GM13976 (cell line): ENCODE results near the gene PRKAB1.

ENCODE experiments used
- DNase-seq: peaks from one replicate; pipeline ENCODE4 v3.0.0; 2012; ENCODE audit warnings: low spot score
- in situ Hi-C: fragments of 300-500 bp; cut with MboI; formaldehyde crosslinking; loops from one replicate; pipeline ENCODE4 v1.12.0; 2022; ENCODE audit warnings: low sequenced_read_pairs, mixed read lengths, inconsistent platforms; ENCODE audit not compliant: unreplicated experiment
- TF ChIP-seq, protein P1 (sequence below): IDR thresholded peaks from 2 replicates; pipeline ENCODE4 v1.5.1; 2012; ENCODE audit warnings: borderline replicate concordance, mild to moderate bottlenecking; ENCODE audit not compliant: insufficient read depth; ENCODE audit errors: extremely low read depth, missing control alignments, control extremely low read depth

Gene PRKAB1

DNA sequence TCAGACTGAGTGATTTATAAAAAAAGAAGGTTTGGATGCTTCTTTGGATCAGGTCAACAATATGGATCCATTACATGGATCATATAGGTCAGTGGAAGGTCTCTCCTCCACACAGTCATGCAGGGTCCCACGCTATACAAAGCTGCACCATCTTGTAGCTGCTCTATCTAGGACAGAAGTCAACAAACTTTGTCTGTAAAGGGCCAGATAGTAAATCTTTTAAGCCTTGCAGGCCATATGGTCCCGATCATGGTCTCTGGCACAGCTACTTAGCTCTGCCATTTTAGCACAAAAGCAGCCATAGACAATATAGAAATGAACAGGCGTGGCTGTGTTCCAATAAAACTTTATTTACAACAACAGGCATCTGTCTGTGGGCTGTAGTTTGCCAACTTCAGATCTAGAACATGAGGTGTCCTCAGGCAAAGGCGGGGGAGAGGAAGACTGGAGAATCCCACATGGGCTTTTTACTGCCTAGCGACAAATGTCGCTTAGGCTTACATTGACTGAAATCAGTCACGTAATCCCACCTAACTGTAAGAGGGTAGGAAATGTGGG is 37.6 kb upstream of the PRKAB1 start:
- TF ChIP-seq, protein P1, sequence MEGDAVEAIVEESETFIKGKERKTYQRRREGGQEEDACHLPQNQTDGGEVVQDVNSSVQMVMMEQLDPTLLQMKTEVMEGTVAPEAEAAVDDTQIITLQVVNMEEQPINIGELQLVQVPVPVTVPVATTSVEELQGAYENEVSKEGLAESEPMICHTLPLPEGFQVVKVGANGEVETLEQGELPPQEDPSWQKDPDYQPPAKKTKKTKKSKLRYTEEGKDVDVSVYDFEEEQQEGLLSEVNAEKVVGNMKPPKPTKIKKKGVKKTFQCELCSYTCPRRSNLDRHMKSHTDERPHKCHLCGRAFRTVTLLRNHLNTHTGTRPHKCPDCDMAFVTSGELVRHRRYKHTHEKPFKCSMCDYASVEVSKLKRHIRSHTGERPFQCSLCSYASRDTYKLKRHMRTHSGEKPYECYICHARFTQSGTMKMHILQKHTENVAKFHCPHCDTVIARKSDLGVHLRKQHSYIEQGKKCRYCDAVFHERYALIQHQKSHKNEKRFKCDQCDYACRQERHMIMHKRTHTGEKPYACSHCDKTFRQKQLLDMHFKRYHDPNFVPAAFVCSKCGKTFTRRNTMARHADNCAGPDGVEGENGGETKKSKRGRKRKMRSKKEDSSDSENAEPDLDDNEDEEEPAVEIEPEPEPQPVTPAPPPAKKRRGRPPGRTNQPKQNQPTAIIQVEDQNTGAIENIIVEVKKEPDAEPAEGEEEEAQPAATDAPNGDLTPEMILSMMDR, result no peak
- in situ Hi-C loops, result no loop called here
- DNase-seq, result no peak

DNA sequence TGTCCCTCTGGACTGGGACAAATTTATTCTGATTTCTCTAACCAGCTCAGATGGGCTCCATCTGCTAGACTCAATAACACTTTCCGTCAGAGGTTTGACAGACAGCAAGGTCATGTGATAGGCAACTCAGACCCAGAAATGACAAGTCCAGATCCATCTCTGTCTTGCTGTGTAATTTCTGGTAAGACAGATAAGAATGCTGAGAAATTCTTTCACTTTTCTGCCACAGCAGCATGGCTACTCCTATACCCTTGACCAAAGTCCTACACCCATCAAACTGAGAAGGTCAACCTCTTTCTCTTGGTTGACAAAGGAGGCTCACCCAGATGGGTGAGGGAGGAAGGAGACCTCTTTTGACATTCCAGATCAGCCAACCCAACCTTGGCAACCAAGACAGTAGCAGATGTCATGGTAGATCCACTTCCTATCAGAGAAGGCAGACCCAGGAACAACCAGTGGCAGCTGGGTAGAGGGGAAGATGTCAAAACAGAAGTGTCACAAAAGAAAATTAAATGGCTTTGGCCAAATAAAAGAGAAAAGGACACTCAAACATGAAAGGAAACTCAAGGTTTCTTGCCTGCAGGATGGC is 36.9 kb upstream of the PRKAB1 start:
- in situ Hi-C loops, result no loop called here
- TF ChIP-seq, protein P1, result no peak

DNA sequence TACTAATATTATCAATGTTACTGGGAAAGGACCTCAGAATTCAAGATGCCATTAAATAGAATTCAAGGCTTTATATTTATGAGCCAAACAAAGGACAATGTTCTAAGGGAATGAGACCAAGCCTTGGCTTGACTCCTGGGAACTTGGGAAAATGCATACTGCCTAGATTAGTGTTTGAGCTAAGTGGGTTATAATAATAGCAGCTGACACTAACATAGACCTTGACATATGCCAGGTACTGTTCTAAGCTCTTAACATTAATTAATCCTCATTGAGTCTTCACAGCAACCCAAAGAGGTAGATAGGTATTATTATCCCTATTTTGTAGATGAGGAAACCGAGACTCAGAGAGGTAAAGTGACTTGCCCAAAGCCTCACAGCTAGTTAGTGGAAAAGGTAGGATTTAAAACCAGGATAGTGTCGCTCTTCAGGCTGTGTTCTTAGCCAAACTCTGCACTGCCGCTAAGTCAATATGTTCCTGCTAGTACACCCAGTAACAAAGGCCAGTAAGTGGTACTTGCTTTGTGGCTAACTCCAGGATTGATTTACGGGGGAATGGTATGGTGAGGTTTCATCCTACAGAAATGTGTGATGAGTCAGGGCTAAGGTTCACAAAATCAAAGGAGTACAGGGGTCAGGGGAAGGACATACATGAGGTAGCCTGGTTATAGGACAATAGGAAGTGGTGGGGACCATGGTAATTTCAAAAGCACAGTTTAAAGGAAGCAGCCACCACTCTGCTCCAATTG is 35.8 kb upstream of the PRKAB1 start:
- no peak for DNase-seq
- in situ Hi-C loops, result no loop called here
- TF ChIP-seq, protein P1, result no peak

More for the DNA sequence above, 36.9 kb upstream of the PRKAB1 start:
- no peak for DNase-seq

DNA sequence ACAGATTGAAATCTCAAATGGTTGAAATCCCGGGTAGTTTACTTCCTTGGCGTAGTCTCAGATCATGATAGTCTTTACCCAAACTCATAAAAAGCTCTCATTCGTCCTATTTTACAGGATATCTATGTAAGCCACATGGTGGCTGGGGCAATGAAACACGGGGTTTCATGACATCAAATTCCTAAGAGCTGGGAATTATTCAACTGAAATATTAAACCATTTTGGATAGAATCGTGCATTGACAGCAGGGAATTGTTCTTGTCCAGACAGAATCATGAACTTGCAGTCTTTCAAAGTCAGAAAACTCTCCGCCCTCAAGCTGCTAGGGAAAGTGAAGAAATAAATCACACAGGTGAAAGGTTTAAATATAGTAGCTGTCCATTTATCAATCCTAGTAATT is 33.2 kb upstream of the PRKAB1 start:
- no peak for DNase-seq
- TF ChIP-seq, protein P1, result no peak
- in situ Hi-C loops, result no loop called here

DNA sequence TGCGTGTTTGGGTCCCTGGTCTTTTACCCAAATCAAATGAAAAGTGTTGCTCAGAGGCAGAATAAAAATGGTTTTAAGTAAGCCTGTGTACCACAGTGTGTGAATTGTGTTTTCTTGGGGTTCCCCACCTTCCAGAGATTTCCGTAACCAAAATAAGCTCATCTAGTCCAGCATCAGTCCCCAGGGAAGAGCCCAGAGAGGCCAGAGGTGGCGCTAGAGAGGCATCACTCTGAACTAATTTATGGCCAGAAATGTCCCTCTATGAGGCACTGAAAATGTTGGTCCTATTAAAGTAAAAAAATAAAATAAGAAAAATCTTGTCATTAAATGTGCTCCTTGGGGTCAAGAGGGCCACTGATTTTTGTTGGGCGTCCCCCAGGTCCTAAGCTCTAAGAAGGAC is 24.9 kb upstream of the PRKAB1 start:
- in situ Hi-C loops, result no loop called here
- DNase-seq, result no peak
- TF ChIP-seq, protein P1, result no peak

DNA sequence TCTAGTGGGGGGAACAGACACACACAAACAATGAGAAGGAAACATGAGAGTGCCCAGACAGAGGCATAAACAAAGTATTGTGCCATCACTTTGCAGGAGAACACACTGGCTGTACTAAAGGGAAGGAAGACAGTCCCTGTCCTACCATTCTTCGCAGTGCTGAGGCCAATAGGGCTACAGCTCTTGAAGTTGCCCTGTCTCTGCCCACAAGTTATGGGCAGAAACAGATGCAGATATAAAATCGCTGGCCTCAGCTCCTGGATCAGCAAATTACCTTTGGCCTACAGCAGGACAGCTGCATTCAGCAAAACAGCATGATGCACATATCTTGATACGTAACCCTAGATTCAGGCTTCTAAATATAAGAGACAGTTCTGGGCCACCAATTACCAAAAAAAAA is 23.0 kb upstream of the PRKAB1 start:
- TF ChIP-seq, protein P1, result no peak
- no peak for DNase-seq
- in situ Hi-C loops, result no loop called here
